ENCODE data around the gene KRT3.

The KRT3 gene

GRCh38 chr12:52826611-52827498 is 30.9 kb upstream of the KRT3 start:
- DNase-seq: no peak

DNA sequence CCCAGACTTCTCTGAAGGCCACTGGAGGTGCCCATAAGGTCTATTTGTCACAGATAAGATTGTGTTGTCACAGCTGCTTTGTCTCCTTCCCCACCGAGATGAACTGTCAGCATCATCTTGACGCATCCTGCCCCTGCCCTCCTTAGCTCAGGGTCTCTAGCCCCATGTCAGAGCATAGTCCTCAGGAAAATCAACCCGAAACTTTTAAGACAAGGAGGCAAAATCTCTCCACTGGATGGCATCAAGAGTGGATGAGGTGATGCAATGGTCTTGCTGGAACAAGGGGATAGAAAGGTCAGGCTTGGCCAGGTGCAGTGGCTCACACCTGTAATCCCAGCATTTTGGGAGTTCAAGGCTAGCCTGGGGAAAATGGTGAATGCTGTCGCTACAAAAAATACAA is 30.0 kb upstream of the KRT3 start:
- DNase-seq: no peak

DNA sequence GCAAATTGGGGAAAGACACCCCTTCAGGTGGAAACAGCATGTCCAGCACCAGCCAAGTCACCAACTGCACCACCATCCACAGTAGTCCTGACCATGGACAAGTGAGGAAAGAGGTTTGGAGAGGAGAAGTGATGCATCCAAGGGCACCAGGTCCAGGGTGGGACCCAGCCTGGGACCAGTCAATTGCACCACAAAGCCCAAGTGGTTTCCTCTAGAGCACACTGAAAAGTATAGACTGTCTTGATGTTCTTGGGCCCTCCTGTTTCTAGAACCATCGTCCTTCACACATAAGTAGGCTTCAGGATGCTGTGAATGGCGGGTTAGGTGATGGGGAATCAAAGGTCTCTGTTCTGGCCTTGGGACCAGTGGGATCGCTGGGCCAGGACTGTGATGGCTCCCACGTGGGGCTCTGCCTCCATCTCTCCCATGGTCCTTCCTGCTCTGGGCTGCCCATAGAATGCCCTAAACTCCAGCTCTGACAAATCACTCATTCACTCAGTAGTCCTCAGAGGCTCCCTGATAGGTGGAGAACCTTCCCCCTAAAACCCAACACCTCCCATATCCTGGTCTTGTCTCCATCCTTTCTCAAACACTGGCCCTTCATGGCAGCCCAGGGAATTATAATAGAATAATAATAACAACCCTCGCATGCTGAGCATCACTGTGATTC is 29.0 kb upstream of the KRT3 start:
- DNase-seq: no peak

GRCh38 chr12:52823761-52824450 is 28.0 kb upstream of the KRT3 start:
- no peak for DNase-seq

GRCh38 chr12:52822771-52823510 is 27.0 kb upstream of the KRT3 start:
- no peak for DNase-seq

- no peak for DNase-seq
Observed at GRCh38 chr12:52821826-52822660, 26.1 kb upstream of the KRT3 start.

GRCh38 chr12:52821071-52821730 is 25.3 kb upstream of the KRT3 start:
- DNase-seq: no peak

GRCh38 chr12:52820521-52820920 is 24.6 kb upstream of the KRT3 start:
- DNase-seq: no peak

DNA sequence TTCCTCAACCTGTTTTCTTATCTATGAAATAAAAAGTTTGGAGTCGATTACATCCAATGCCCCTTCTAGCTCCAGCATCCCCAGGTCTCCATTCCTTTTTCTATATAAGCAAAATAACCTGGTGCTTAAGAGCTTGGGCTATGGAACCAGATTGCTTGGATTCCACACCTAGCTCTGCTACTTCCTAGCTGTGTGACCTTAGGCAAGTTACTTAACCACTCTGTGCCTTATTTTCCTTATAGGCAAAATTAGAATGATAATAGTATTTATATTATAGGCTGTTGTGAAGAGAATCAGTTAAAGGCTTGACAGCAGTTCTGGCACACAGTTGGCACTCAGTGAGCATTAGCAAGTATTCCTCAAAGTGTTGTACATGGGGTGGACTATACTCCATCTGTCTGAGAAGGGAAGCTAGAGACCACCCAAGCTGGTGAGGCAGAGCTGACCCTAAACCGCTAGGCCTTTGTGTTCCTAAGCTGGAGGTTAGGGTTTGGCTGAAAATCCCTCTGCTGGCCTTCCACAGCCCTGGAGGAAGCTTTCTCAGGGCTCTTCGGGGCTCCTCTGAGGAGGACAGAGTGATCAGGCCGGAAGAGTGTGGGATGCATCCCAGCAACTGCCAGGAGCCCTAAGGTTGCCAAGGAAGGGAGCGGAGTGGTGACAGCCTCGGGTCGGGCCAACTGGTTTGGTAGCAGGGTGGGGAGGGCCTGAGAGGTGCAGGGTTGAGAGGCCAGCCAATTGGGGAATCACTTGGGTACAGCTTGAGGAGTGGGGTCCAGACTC is 24.0 kb upstream of the KRT3 start:
- DNase-seq: no peak

DNA sequence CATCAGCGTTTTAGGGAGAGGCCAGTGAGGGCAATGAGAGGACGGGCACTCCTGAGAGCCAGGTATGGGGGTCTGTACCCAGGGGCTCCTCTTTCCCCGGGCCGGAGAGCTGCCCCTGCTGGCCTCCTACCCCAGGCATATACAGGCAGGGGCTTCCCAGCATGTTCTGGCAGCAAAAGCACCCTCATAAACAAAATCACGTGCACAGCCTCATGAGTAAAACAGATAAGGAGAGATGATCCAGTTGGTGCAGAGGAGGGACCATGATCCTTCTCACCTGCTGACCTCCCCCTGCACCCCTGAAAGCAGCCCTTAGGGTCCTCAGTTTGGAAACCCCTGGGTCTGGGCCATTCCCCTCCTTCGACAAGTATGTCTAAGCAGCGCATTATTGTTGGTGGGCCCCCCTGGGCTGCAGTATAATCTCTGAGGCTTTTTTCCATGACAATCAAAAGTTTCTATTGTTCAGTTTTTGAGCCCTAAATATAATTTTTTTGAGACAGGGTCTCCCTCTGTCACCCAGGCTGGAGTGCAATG is 23.0 kb upstream of the KRT3 start:
- no peak for DNase-seq

DNA sequence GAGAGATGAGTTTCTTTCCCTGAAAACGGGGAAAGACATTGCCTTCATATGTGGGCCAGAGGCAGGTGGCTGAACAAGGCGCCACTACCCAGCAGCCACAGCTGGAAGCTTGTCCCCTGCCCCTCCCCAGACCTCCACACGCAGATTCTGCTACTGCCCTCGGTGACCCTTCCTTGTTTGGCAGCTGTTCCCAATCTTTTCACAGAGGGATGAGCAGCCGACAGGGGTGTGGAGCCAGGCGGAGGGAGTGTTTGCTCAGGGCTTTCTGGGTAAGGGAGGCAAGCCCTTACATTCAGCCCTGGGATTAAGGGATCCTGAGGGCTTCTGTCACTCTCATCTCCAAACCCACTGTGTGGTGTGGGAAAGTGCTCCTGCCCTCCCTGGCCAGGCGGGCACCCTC is 22.5 kb upstream of the KRT3 start:
- no peak for DNase-seq

DNA sequence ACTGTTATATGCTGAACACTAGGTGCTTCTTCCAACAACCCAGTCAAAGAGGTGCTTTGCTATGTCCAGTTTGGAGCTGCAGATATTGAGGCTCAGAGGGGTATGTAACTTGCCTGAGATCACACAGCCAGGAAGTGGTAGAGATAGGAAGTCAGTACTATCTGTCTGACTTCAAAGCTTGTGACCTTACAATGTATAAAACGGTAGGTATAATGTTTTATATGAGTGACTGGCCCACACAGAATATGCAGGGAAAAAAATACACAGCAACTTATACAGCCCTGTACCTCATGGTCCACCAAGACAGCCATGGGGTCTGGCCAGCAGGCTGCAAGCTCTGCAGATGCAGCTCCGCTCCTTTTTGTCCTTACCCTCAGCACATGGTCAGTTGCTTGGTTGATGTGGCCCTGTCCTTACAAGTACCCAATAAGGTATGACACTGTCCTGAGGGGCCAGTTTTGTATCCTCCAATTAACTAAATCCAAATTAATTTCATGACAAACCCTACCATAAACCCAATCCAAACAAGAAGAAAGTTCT is 21.9 kb upstream of the KRT3 start:
- no peak for DNase-seq

GRCh38 chr12:52817003-52817698 is 21.2 kb upstream of the KRT3 start:
- DNase-seq: no peak

GRCh38 chr12:52815676-52816588 is 20.0 kb upstream of the KRT3 start:
- no peak for DNase-seq

DNA sequence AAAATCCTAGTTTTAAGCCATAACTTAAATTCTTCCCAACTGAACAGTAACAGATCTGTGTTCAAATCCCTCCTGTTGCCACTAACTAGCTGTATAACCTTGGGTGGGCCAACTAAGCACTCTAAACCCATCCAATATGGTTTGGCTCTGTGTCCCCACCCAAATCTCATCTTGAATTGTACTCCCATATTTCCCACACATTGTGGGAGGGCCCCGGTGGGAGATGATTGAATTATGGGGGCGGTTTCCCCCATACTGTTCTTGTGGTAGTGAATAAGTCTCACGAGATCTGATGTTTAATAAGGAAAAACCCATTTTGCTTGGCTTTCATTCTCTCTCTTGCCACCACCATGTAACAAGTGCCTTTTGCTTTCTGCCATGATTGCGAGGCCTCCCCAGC is 19.2 kb upstream of the KRT3 start:
- no peak for DNase-seq

GRCh38 chr12:52814710-52815155 is 18.8 kb upstream of the KRT3 start:
- DNase-seq: no peak

- DNase-seq: no peak
Observed at GRCh38 chr12:52813885-52814709, 18.2 kb upstream of the KRT3 start, which contains the start of gene KRT4. Gene KRT4, minus strand, starts transcription at chr12:52814116. Its CDS starts 58 bp downstream, at chr12:52814058.
